Upper lobe of left lung (tissue), 4 donors: ENCODE results near the gene CACNA2D2.
A peak's percentile ranks its signal among the peaks of the same experiment; 100 is the strongest.

Source experiments
- EP300 ChIP-seq, 4 donors: sonication (generic); formaldehyde crosslinking; IDR thresholded peaks; one replicate each; pipeline ENCODE4 v1.5.1; 2017; ENCODE audit warnings: antibody characterized with exemption in 4 of 4, control low read depth in 2 of 4
- POLR2A ChIP-seq, 4 donors: fragments of 450-650 bp; IDR thresholded peaks; one replicate each; pipeline ENCODE4 v1.5.1; 2016 to 2017; ENCODE audit warnings: antibody characterized with exemption in 4 of 4, mild to moderate bottlenecking in 2 of 4
- POLR2AphosphoS5 ChIP-seq, 2 donors: sonication (generic); formaldehyde crosslinking; IDR thresholded peaks; one replicate each; pipeline ENCODE4 v1.5.1; 2017; ENCODE audit warnings: antibody characterized with exemption in 2 of 2
- TF ChIP-seq, protein P1 (sequence below), 6 experiments: fragments of 450-650 bp in 4 of 6; fragments of 200-600 bp in 2 of 6; sonication (generic) in 2 of 6; IDR thresholded peaks; one replicate each; pipeline ENCODE4 v1.5.1; 2016 to 2019; ENCODE audit warnings: antibody characterized with exemption in 6 of 6

DNA sequence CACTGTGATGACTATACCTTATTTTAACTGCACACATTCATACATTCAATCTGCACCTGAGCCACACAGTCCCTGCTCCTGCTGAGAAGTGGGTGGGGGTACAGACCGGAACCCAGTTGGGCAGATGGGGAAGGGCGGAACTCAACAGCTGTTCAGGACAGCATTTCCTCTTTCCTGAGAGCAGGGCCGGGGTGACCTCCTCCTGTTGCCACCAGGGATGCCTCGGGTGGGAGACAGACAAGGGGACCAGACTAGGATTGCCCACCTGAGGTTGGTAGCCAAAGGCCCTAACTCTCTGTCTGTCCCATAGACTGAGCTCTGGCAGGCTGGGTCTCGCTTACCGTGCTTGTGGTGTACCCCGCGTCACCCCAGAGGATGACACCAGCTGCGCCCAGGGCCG lies 184.8 kb downstream of the CACNA2D2 start:
- TF ChIP-seq, protein P1, sequence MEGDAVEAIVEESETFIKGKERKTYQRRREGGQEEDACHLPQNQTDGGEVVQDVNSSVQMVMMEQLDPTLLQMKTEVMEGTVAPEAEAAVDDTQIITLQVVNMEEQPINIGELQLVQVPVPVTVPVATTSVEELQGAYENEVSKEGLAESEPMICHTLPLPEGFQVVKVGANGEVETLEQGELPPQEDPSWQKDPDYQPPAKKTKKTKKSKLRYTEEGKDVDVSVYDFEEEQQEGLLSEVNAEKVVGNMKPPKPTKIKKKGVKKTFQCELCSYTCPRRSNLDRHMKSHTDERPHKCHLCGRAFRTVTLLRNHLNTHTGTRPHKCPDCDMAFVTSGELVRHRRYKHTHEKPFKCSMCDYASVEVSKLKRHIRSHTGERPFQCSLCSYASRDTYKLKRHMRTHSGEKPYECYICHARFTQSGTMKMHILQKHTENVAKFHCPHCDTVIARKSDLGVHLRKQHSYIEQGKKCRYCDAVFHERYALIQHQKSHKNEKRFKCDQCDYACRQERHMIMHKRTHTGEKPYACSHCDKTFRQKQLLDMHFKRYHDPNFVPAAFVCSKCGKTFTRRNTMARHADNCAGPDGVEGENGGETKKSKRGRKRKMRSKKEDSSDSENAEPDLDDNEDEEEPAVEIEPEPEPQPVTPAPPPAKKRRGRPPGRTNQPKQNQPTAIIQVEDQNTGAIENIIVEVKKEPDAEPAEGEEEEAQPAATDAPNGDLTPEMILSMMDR (IDR thresholded peaks at IDR 0.05), result no peak
- TF ChIP-seq POLR2A (IDR thresholded peaks at IDR 0.05) (no peak), POLR2AphosphoS5 (IDR thresholded peaks at IDR 0.05) (peak in 1 of 2 donors; percentile 64), EP300 (IDR thresholded peaks at IDR 0.05) (no peak)
